CD14-positive monocyte (primary cell): Measurements from ENCODE around the gene TRAF3. TPM values are rescaled to one million over a fixed set of nuclear protein-coding genes. Genes with fewer than 3 reads are reported as not detected.

Source experiments
- DNase-seq, 3 donors: peaks; one replicate each; pipeline ENCODE4 v3.0.0-alpha.2; 2011 to 2022
- H2AFZ ChIP-seq: 2 replicates; pipeline ENCODE4 v1.6.0; 2012; ENCODE audit warnings: mild to moderate bottlenecking, low read depth, low read length, inconsistent platforms; ENCODE audit not compliant: insufficient read depth, poor library complexity, severe bottlenecking
- H3K27ac ChIP-seq, 2 donors: 1 replicate in 1 of 2; 2 replicates in 1 of 2; pipeline ENCODE4 v1.5.1; 2012 to 2013; ENCODE audit warnings: low read length in 2 of 2, control low read depth in 1 of 2, inconsistent platforms in 1 of 2, low read depth in 1 of 2, mild to moderate bottlenecking in 1 of 2
- H3K27me3 ChIP-seq, 2 donors: one replicate each; pipeline versions ENCODE4 v1.6.0 to v1.6.1; 2011 to 2013; ENCODE audit warnings: low read length in 2 of 2; ENCODE audit not compliant: control insufficient read depth in 2 of 2, insufficient read depth in 2 of 2
- H3K36me3 ChIP-seq, 2 donors: replicated peaks in 1 of 2; 1 replicate in 1 of 2; 2 replicates in 1 of 2; pipeline versions ENCODE4 v1.5.1 to v1.6.1; 2012 to 2013; ENCODE audit warnings: low read length in 2 of 2, control low read depth in 1 of 2, inconsistent platforms in 1 of 2, mild to moderate bottlenecking in 1 of 2; ENCODE audit not compliant: insufficient read depth in 2 of 2, control insufficient read depth in 1 of 2
- H3K4me1 ChIP-seq, 2 donors: 1 replicate in 1 of 2; 2 replicates in 1 of 2; pipeline versions ENCODE4 v1.5.1 to v1.6.1; 2012 to 2013; ENCODE audit warnings: low read length in 2 of 2, control low read depth in 1 of 2, inconsistent platforms in 1 of 2, mild to moderate bottlenecking in 1 of 2, moderate library complexity in 1 of 2; ENCODE audit not compliant: insufficient read depth in 2 of 2, control insufficient read depth in 1 of 2
- H3K4me2 ChIP-seq: replicated peaks from 2 replicates; pipeline ENCODE3; 2012; ENCODE audit warnings: low read length, moderate library complexity, mild to moderate bottlenecking; ENCODE audit not compliant: poor library complexity, severe bottlenecking; ENCODE audit errors: extremely low read depth
- H3K4me3 ChIP-seq, 3 experiments: fragments of 200-600 bp in 1 of 3; sonication (generic) in 1 of 3; replicated peaks in 1 of 3; 1 replicate in 2 of 3; 2 replicates in 1 of 3; pipeline ENCODE4 v1.5.1; 2011 to 2013; ENCODE audit warnings: low read length in 3 of 3, mild to moderate bottlenecking in 3 of 3, control low read depth in 2 of 3, low read depth in 2 of 3, inconsistent platforms in 1 of 3, moderate library complexity in 1 of 3
- H3K79me2 ChIP-seq: 2 replicates; pipeline ENCODE4 v1.6.0; 2012; ENCODE audit warnings: mild to moderate bottlenecking, control low read depth, inconsistent platforms, low read length, moderate library complexity; ENCODE audit not compliant: insufficient read depth
- H3K9ac ChIP-seq: 2 replicates; pipeline ENCODE4 v1.6.0; 2017; ENCODE audit warnings: low read length, mild to moderate bottlenecking; ENCODE audit not compliant: insufficient read depth, poor library complexity, severe bottlenecking
- H3K9me3 ChIP-seq, 2 donors: replicated peaks in 1 of 2; 1 replicate in 1 of 2; 2 replicates in 1 of 2; pipeline versions ENCODE4 v1.5.1 to v1.6.1; 2012 to 2013; ENCODE audit warnings: low read length in 2 of 2, control low read depth in 1 of 2; ENCODE audit not compliant: control insufficient read depth in 1 of 2, insufficient read depth in 1 of 2
- H4K20me1 ChIP-seq: 2 replicates; pipeline ENCODE4 v1.6.0; 2012; ENCODE audit warnings: mild to moderate bottlenecking, low read length, control low read depth, moderate library complexity; ENCODE audit not compliant: insufficient read depth
- H3K27ac Mint-ChIP-seq, 7 donors: one replicate each; pipeline ENCODE4 v1.8.0; 2020; ENCODE audit warnings: mild to moderate bottlenecking in 7 of 7, mixed read lengths in 7 of 7, moderate library complexity in 6 of 7, inconsistent platforms in 2 of 7
- H3K27me3 Mint-ChIP-seq, 3 donors: one replicate each; pipeline ENCODE4 v1.8.0; 2021 to 2022; ENCODE audit warnings: low read depth in 3 of 3, mild to moderate bottlenecking in 3 of 3, mixed read lengths in 3 of 3, moderate library complexity in 3 of 3, inconsistent platforms in 1 of 3
- H3K36me3 Mint-ChIP-seq, 2 donors: one replicate each; pipeline ENCODE4 v1.8.0; 2020; ENCODE audit warnings: mixed read lengths in 2 of 2, inconsistent platforms in 1 of 2, mild to moderate bottlenecking in 1 of 2
- H3K4me1 Mint-ChIP-seq: one replicate; pipeline ENCODE4 v1.8.0; 2020; ENCODE audit warnings: mild to moderate bottlenecking, mixed read lengths
- H3K4me3 Mint-ChIP-seq, 2 donors: one replicate each; pipeline ENCODE4 v1.8.0; 2020; ENCODE audit warnings: mild to moderate bottlenecking in 2 of 2, mixed read lengths in 2 of 2, moderate library complexity in 1 of 2
- H3K9me3 Mint-ChIP-seq, 7 donors: one replicate each; pipeline ENCODE4 v1.8.0; 2020 to 2022; ENCODE audit warnings: mixed read lengths in 7 of 7, mild to moderate bottlenecking in 6 of 7, moderate library complexity in 6 of 7, inconsistent platforms in 2 of 7
- CTCF ChIP-seq: fragments of 200-600 bp; IDR thresholded peaks from one replicate; pipeline ENCODE4 v1.8.0; 2022; ENCODE audit warnings: antibody characterized with exemption, mild to moderate bottlenecking
- WGBS: methylation state at CpG from one replicate; pipeline ENCODE4 v1.1.5; 2013; ENCODE audit warnings: missing lambda C conversion rate; ENCODE audit not compliant: insufficient coverage; 5-methylcytosine and 5-hydroxymethylcytosine counted together
- intact Hi-C, 2 donors: fragments of 100-400 bp; cut with micrococcal nuclease; formaldehyde crosslinking; loops; one replicate each; pipeline versions ENCODE4 v1.15.0 to v1.15.1; 2023
- polyA plus RNA-seq, 3 donors: library from polyadenylated mRNA; depleted of rRNA in 1 of 3; unstranded in 2 of 3; stranded (reverse) in 1 of 3; fragments of 300-500 nt in 2 of 3; fragments of >200 nt in 1 of 3; fragmentation: Illumina TruSeq in 2 of 3; gene quantifications; 1 replicate in 2 of 3; 2 replicates in 1 of 3; pipeline ENCODE4 v1.2.3, GENCODE V29; 2012 to 2021

The TRAF3 gene
- polyA plus RNA-seq, 3 donors, result 12.0 to 37.6 (median 17.3) TPM

GRCh38 chr14:102830474-102831045 lies 53.3 kb downstream of the TRAF3 start:
- TF ChIP-seq CTCF, result no peak
- Histone ChIP-seq H3K36me3 (peaks cover 23 to 70% of the 10 kb centered on the region in 2 donors), H3K4me3 (no peak overlapping the region), H2AFZ (no peak overlapping the region), H3K4me1 (no peaks in the 10 kb centered on the region), H3K27me3 (no peaks in the 10 kb centered on the region), H3K9me3 (no peaks in the 10 kb centered on the region), H3K27ac (no peak overlapping the region), H4K20me1 (peaks cover 98% of the 10 kb centered on the region), H3K79me2 (peaks cover 53% of the 10 kb centered on the region), H3K4me2 (no peak overlapping the region), H3K9ac (no peak overlapping the region)
- Mint-ChIP-seq H3K4me1 (peaks cover 9% of the 10 kb centered on the region), H3K27me3 (peaks cover 0 to 2% (median 1%) of the 10 kb centered on the region in 3 donors), H3K36me3 (peaks cover 46 to 50% of the 10 kb centered on the region in 2 donors), H3K4me3 (no peak overlapping the region), H3K9me3 (no peaks in the 10 kb centered on the region), H3K27ac (no peak overlapping the region)
- no peak for DNase-seq
- intact Hi-C loops, result no loop called here
- no CpG with 5 or more reads among the region's 3 CpGs for WGBS

- no peaks in the 10 kb centered on the region for H3K27me3 ChIP-seq
- 95% methylated on average over 5 of the region's 7 CpGs for WGBS
- Mint-ChIP-seq H3K4me1 (peaks cover 9% of the 10 kb centered on the region), H3K27ac (peak overlapping the region in 1 of 7 donors; percentile 78), H3K27me3 (peaks cover 0 to 2% (median 1%) of the 10 kb centered on the region in 3 donors), H3K4me3 (no peak overlapping the region), H3K9me3 (no peaks in the 10 kb centered on the region), H3K36me3 (peaks cover 40 to 46% of the 10 kb centered on the region in 2 donors)
- H3K36me3 ChIP-seq, result peaks cover 28 to 70% of the 10 kb centered on the region in 2 donors
- H3K9me3 ChIP-seq, result no peaks in the 10 kb centered on the region
- DNase-seq, result no peak
- peaks cover 98% of the 10 kb centered on the region for H4K20me1 ChIP-seq
- no peak overlapping the region for H3K4me3 ChIP-seq
- intact Hi-C loops, result no loop called here
- H3K4me1 ChIP-seq, result no peaks in the 10 kb centered on the region
- H3K4me2 ChIP-seq, result no peak overlapping the region
- peaks cover 50% of the 10 kb centered on the region for H3K79me2 ChIP-seq
- H3K9ac ChIP-seq, result no peak overlapping the region
- TF ChIP-seq CTCF, result no peak
- H2AFZ ChIP-seq, result no peak overlapping the region
- H3K27ac ChIP-seq, result no peak overlapping the region
Observed at GRCh38 chr14:102831163-102831804, 54.0 kb downstream of the TRAF3 start.
